Endothelial cell of umbilical vein (primary cell): Measurements from ENCODE around the gene OR8B12. TPM values are rescaled to one million over a fixed set of nuclear protein-coding genes. Genes with fewer than 3 reads are reported as not detected.

Source experiments
- BruUV-seq: library from RNA; stranded (reverse); fragments of 400-500 nt; replicated peaks from 2 replicates; lab custom pipeline; 2021; lab: Mats Ljungman, UMichigan
- CTCF ChIA-PET: fragments of 300-600, 350-600 bp; sonication (Branson Sonifier 250); formaldehyde crosslinking; loops from one replicate; lab custom pipeline; 2021; ENCODE audit warnings: antibody characterized with exemption, inconsistent platforms; lab: Charles Lee
- POLR2A ChIA-PET: fragments of 300-600, 350-600 bp; sonication (Branson Sonifier 250); formaldehyde crosslinking; loops from one replicate; lab custom pipeline; 2021; ENCODE audit warnings: antibody characterized with exemption, inconsistent platforms; lab: Charles Lee
- DNase-seq: peaks from one replicate; pipeline ENCODE4 v3.0.0-alpha.2; 2011; ENCODE audit warnings: low read depth, low spot score
- FAIRE-seq: peaks from 2 replicates; lab custom pipeline; 2011; peaks lifted over from hg19 to GRCh38; lab: Jason Lieb, UNC
- H2AFZ ChIP-seq: 2 replicates; pipeline ENCODE4 v1.6.0; 2012; ENCODE audit warnings: low read depth, low read length, control low read depth, inconsistent platforms
- H3K27ac ChIP-seq: 2 replicates; pipeline ENCODE4 v1.5.1; 2011; ENCODE audit warnings: low read depth, mild to moderate bottlenecking, control low read depth, low read length, moderate library complexity; ENCODE audit not compliant: insufficient read depth
- H3K27me3 ChIP-seq, 2 experiments: 2 replicates each; pipeline versions ENCODE4 v1.6.0 to v1.6.1; 2011; ENCODE audit warnings: low read length in 2 of 2, mixed read lengths in 1 of 2; ENCODE audit not compliant: control insufficient read depth in 2 of 2, insufficient read depth in 2 of 2
- H3K36me3 ChIP-seq, 2 experiments: 2 replicates in 1 of 2; 3 replicates in 1 of 2; pipeline ENCODE4 v1.5.1; 2011; ENCODE audit warnings: low read length in 2 of 2, mild to moderate bottlenecking in 1 of 2, moderate library complexity in 1 of 2; ENCODE audit not compliant: control insufficient read depth in 2 of 2, insufficient read depth in 2 of 2; ENCODE audit errors: extremely low read depth in 1 of 2
- H3K4me1 ChIP-seq: 3 replicates; pipeline ENCODE4 v1.5.1; 2011; ENCODE audit warnings: mild to moderate bottlenecking, low read length; ENCODE audit not compliant: control insufficient read depth, insufficient read depth; ENCODE audit errors: extremely low read depth
- H3K4me2 ChIP-seq: 2 replicates; pipeline ENCODE4 v1.6.1; 2011; ENCODE audit warnings: low read length, control low read depth, mixed read lengths; ENCODE audit not compliant: insufficient read depth
- H3K4me3 ChIP-seq, 3 experiments: fragments of 200-600 bp in 1 of 3; sonication (generic), shearing (Covaris generic) in 1 of 3; replicated peaks in 1 of 3; 2 replicates each; pipeline ENCODE4 v1.5.1; 2011 to 2016; ENCODE audit warnings: control low read depth in 3 of 3, low read length in 3 of 3, mild to moderate bottlenecking in 2 of 3, inconsistent platforms in 1 of 3, low read depth in 1 of 3, moderate library complexity in 1 of 3; ENCODE audit not compliant: insufficient read depth in 1 of 3
- H3K79me2 ChIP-seq: 2 replicates; pipeline ENCODE4 v1.6.0; 2012; ENCODE audit warnings: low read length, inconsistent platforms; ENCODE audit not compliant: control insufficient read depth, insufficient read depth
- H3K9ac ChIP-seq: replicated peaks from 2 replicates; pipeline ENCODE3; 2011; ENCODE audit warnings: low read length, control low read depth; ENCODE audit not compliant: insufficient read depth; ENCODE audit errors: extremely low read depth
- H3K9me1 ChIP-seq: replicated peaks from 3 replicates; pipeline ENCODE4 v1.6.0; 2011; ENCODE audit warnings: mild to moderate bottlenecking, low read length; ENCODE audit not compliant: control insufficient read depth, insufficient read depth; ENCODE audit errors: extremely low read depth
- H3K9me3 ChIP-seq: replicated peaks from 2 replicates; pipeline ENCODE4 v1.5.1; 2012; ENCODE audit warnings: low read length, inconsistent platforms; ENCODE audit not compliant: control insufficient read depth, insufficient read depth
- H4K20me1 ChIP-seq: replicated peaks from 2 replicates; pipeline ENCODE3; 2011; ENCODE audit warnings: mild to moderate bottlenecking, low read length; ENCODE audit not compliant: control insufficient read depth, insufficient read depth; ENCODE audit errors: extremely low read depth
- CTCF ChIP-seq, 2 donors: IDR thresholded peaks; 1 replicate in 1 of 2; 2 replicates in 1 of 2; pipeline ENCODE4 v1.5.1; 2011; ENCODE audit warnings: low read length in 2 of 2, mild to moderate bottlenecking in 2 of 2, moderate library complexity in 2 of 2, control low read depth in 1 of 2, inconsistent platforms in 1 of 2, low read depth in 1 of 2; ENCODE audit not compliant: insufficient read depth in 1 of 2; ENCODE audit errors: extremely low read depth in 1 of 2
- FOS ChIP-seq: IDR thresholded peaks from 2 replicates; pipeline ENCODE4 v1.6.1; 2011; ENCODE audit warnings: mild to moderate bottlenecking, low read length, moderate library complexity, borderline replicate concordance; ENCODE audit not compliant: insufficient read depth
- GATA2 ChIP-seq: IDR thresholded peaks from 2 replicates; pipeline ENCODE4 v1.7.0; 2011; ENCODE audit warnings: low read depth, mild to moderate bottlenecking, moderate library complexity, mixed read lengths, low read length; ENCODE audit not compliant: insufficient read length, insufficient read depth
- JUN ChIP-seq: IDR thresholded peaks from 2 replicates; pipeline ENCODE4 v1.6.1; 2011; ENCODE audit warnings: borderline replicate concordance, low read depth; ENCODE audit not compliant: insufficient read length, insufficient read depth
- POLR2A ChIP-seq: IDR thresholded peaks from 2 replicates; pipeline ENCODE4 v1.6.1; 2012; ENCODE audit warnings: low read depth, mild to moderate bottlenecking, control low read depth, low read length
- dilution Hi-C: fragments of 300-500 bp; cut with MboI; formaldehyde crosslinking; loops from one replicate; pipeline ENCODE4 v1.15.0; 2019; ENCODE audit warnings: low sequenced_read_pairs; ENCODE audit not compliant: extremely low pct_ligation_motif_present
- intact Hi-C: fragments of 100-400 bp; cut with micrococcal nuclease; formaldehyde crosslinking; loops from one replicate; pipeline ENCODE4 v1.10.0; 2022
- polyA plus RNA-seq, 4 experiments: library from polyadenylated mRNA; depleted of rRNA in 3 of 4; stranded (reverse) in 3 of 4; unstranded in 1 of 4; fragments of >200 nt; gene quantifications; 2 replicates each; pipeline versions ENCODE4 v1.2.1 to v1.2.3, GENCODE V29; 2011 to 2012; ENCODE audit warnings: missing spikeins in 1 of 4
- total RNA-seq: library from RNA; stranded (reverse); gene quantifications from 2 replicates; pipeline ENCODE4 v1.2.3, GENCODE V29; 2021
- TF ChIP-seq, protein P1 (sequence below): IDR thresholded peaks from 2 replicates; pipeline ENCODE4 v1.6.1; 2011; ENCODE audit not compliant: insufficient read depth, insufficient read length

Gene OR8B12
- total and polyA plus RNA-seq, 2 donors (not counting 3 experiments of a cell fraction or from before 2014, with no cell fraction given), result not detected

- Histone ChIP-seq H3K9me3 (no peaks in the 10 kb centered on the region), H3K36me3 (no peaks in the 10 kb centered on the region), H3K9me1 (no peaks in the 10 kb centered on the region), H3K4me3 (no peak overlapping the region), H4K20me1 (no peaks in the 10 kb centered on the region), H3K4me2 (no peak overlapping the region), H3K27ac (no peak overlapping the region), H3K27me3 (peaks cover 13 to 14% of the 10 kb centered on the region in 2 experiments), H2AFZ (no peak overlapping the region), H3K4me1 (no peaks in the 10 kb centered on the region), H3K79me2 (no peaks in the 10 kb centered on the region), H3K9ac (no peak overlapping the region)
- intact Hi-C loops (no loop called here), dilution Hi-C loops (no loop called here)
- ChIA-PET POLR2A (no interaction called here), CTCF (interaction anchor here (0.6 to 3.9 kb wide), 5 partner anchors 14 to 181 kb away, joined by 3 to 52 read pairs (median 4); no protein-coding TSS in a partner anchor)
- DNase-seq (no peak), FAIRE-seq (no peak)
- TF ChIP-seq CTCF (IDR thresholded peaks at IDR 0.05; ENCODE audit: extremely low read depth in 1 of 2, insufficient read depth in 1 of 2, low read depth in 1 of 2, low read length in 2 of 2) (no peak), JUN (no peak), POLR2A (no peak), GATA2 (no peak), FOS (no peak)
- no TSS peak for BruUV-seq
These were observed 39.1 kb upstream of the OR8B12 start for GRCh38 chr11:124582565-124582964.

DNA sequence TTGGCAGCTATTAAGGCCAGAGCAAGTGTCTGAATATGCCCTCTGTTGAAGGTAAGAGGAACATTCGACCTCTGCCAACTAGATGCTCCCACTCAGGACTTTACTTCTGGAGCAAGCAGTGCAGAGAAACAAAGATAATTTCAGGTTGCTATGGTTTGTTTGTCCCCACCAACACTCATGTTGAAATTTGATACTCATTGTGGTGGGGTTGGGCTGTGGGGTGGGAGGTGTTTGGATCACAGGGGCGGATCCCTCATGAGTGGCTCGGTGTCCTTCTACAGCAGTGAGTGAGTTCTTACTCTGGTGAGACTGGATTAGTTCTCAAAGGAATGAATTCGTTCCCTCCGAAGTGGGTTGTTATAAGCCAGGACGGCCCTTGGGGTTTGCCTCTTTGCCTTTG, 38.4 kb upstream of the OR8B12 start:
- no peaks in the 10 kb centered on the region for H3K79me2 ChIP-seq
- no peak for DNase-seq
- no peak overlapping the region for H3K27ac ChIP-seq
- TF ChIP-seq, protein P1, sequence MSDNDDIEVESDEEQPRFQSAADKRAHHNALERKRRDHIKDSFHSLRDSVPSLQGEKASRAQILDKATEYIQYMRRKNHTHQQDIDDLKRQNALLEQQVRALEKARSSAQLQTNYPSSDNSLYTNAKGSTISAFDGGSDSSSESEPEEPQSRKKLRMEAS, result no peak
- dilution Hi-C loops (no loop called here), intact Hi-C loops (no loop called here)
- no peak for FAIRE-seq
- H3K9me3 ChIP-seq, result no peaks in the 10 kb centered on the region
- BruUV-seq, result no TSS peak
- no peaks in the 10 kb centered on the region for H4K20me1 ChIP-seq
- H3K9ac ChIP-seq, result no peak overlapping the region
- POLR2A ChIA-PET, result no interaction called here
- no peak overlapping the region for H2AFZ ChIP-seq
- CTCF ChIA-PET, result interaction anchor here (1.7 kb wide), 1 partner anchor 16 kb away, joined by 4 read pairs; no protein-coding TSS in a partner anchor
- no peak overlapping the region for H3K4me2 ChIP-seq
- no peak overlapping the region for H3K4me3 ChIP-seq
- no peaks in the 10 kb centered on the region for H3K9me1 ChIP-seq
- peaks cover 14% of the 10 kb centered on the region in 2 experiments for H3K27me3 ChIP-seq
- no peaks in the 10 kb centered on the region for H3K36me3 ChIP-seq
- no peaks in the 10 kb centered on the region for H3K4me1 ChIP-seq
